Heart right ventricle (tissue), 16 donors: Measurements from ENCODE around the gene SLC35B2. TPM values are rescaled to one million over a fixed set of nuclear protein-coding genes. Genes with fewer than 3 reads are reported as not detected.
A peak's percentile ranks its signal among the peaks of the same experiment; 100 is the strongest.

Experiments used
- ATAC-seq, 8 donors: fragments of 200-7000 bp; cut with Tn5 transposase; one replicate each; pipeline ENCODE4 v1.9.1; 2020; ENCODE audit warnings: mild to moderate bottlenecking in 8 of 8, moderate library complexity in 8 of 8, moderate number of reproducible peaks in 1 of 8
- DNase-seq, 2 donors: peaks; one replicate each; pipeline ENCODE4 v3.0.0-alpha.2; 2020
- H3K27ac ChIP-seq, 10 donors: fragments of 200-600 bp; sonication (generic) in 2 of 10; one replicate each; pipeline versions ENCODE4 v1.5.0 to v1.8.0; 2020 to 2022; ENCODE audit warnings: mild to moderate bottlenecking in 3 of 10
- H3K27me3 ChIP-seq, 7 donors: fragments of 200-600 bp; one replicate each; pipeline ENCODE4 v1.8.0; 2021 to 2022; ENCODE audit warnings: mild to moderate bottlenecking in 2 of 7
- H3K36me3 ChIP-seq, 9 donors: fragments of 200-600 bp; sonication (generic) in 1 of 9; one replicate each; pipeline versions ENCODE4 v1.5.0 to v1.8.0; 2020 to 2022; ENCODE audit warnings: mild to moderate bottlenecking in 2 of 9
- H3K4me1 ChIP-seq, 9 donors: fragments of 200-600 bp; sonication (generic) in 1 of 9; one replicate each; pipeline versions ENCODE4 v1.5.0 to v1.8.0; 2020 to 2022; ENCODE audit warnings: mild to moderate bottlenecking in 4 of 9
- H3K4me3 ChIP-seq, 10 donors: fragments of 200-600 bp; sonication (generic) in 2 of 10; one replicate each; pipeline versions ENCODE4 v1.5.0 to v1.8.0; 2020 to 2022; ENCODE audit warnings: mild to moderate bottlenecking in 7 of 10, moderate library complexity in 2 of 10
- H3K9me3 ChIP-seq, 11 donors: fragments of 200-600 bp in 10 of 11; sonication (generic) in 2 of 11; one replicate each; pipeline versions ENCODE4 v1.5.0 to v1.8.0; 2013 to 2022; ENCODE audit warnings: mild to moderate bottlenecking in 2 of 11, control low read depth in 1 of 11, moderate library complexity in 1 of 11
- WGBS, 2 donors: extraction: QIAGEN DNeasy Blood & Tissue Kit; methylation state at CpG; one replicate each; pipeline ENCODE4 v1.1.7; 2013; ENCODE audit warnings: inconsistent platforms in 1 of 2; 5-methylcytosine and 5-hydroxymethylcytosine counted together
- intact Hi-C, 10 donors: fragments of 100-400 bp; cut with DNase I; formaldehyde crosslinking; loops; one replicate each; pipeline versions ENCODE4 v1.11.1 to v1.14.2; 2022
- polyA plus RNA-seq, 2 donors: library from polyadenylated mRNA; stranded (reverse); fragments of 200-250 nt; gene quantifications; one replicate each; pipeline ENCODE4 v1.2.3, GENCODE V29; 2013
- total RNA-seq, 10 donors: library from RNA; stranded (reverse); fragmentation: NEBNext Ultra II Directional in 3 of 10; extraction: Animal tissue kit (Norgen Biotek cat#: 25700) in 3 of 10; gene quantifications; one replicate each; pipeline versions ENCODE4 v1.2.1 to v1.2.4, GENCODE V29; 2021 to 2023
- TF ChIP-seq, protein P1 (sequence below), 9 donors: fragments of 200-600 bp; sonication (generic) in 2 of 9; IDR thresholded peaks; one replicate each; pipeline versions ENCODE4 v1.5.0 to v1.8.0; 2021 to 2022; ENCODE audit warnings: antibody characterized with exemption in 9 of 9, mild to moderate bottlenecking in 5 of 9, moderate library complexity in 1 of 9
- donor health status: Arrhythmogenic right ventricular cardiomyopathy.
- donor health status: ischemic (EF 13 %, LVEDD 7.1; RV severe dilation, severe dysfunction).
- donor health status: healthy with polysubstance abuse.
- donor health status: DM: no; HTN: yes; CAD: no.
- donor health status: DM: no; HTN: no; CAD: no.
- donor health status: ischemic (EF 25% LVEDD 6.9; RV normal size, moderate dysfunction).
- donor health status: ischemic (EF 25% LVEDD 5.7; RV mildly dilated, moderate dysfunction).
- donor health status: healthy.
- donor health status: DM: yes; HTN: yes; CAD: no.
- donor health status: Ischemic cardiomyopathy.
- donor health status: ischemic (EF 35%, LVEDD 5.7; RV mildly dilated, moderate dysfunction).
- donor health status: nonischemic (EF 11% LVEDD 7.7; RV severe dilation, severe dysfunction).
- donor health status: DM: yes; HTN: yes; CAD: no.
- donor health status: PGD.
- donor health status: ischemic (EF 29% LVEDD 5.4; RV normal size, mild dysfunction).
- donor health status: nonischemic (EF 23%, LVEDD 6.1; RV moderate dilation, normal function).

SLC35B2 gene
- total and polyA plus RNA-seq, 12 donors: 9.1 to 29.8 (median 23.7) TPM

DNA sequence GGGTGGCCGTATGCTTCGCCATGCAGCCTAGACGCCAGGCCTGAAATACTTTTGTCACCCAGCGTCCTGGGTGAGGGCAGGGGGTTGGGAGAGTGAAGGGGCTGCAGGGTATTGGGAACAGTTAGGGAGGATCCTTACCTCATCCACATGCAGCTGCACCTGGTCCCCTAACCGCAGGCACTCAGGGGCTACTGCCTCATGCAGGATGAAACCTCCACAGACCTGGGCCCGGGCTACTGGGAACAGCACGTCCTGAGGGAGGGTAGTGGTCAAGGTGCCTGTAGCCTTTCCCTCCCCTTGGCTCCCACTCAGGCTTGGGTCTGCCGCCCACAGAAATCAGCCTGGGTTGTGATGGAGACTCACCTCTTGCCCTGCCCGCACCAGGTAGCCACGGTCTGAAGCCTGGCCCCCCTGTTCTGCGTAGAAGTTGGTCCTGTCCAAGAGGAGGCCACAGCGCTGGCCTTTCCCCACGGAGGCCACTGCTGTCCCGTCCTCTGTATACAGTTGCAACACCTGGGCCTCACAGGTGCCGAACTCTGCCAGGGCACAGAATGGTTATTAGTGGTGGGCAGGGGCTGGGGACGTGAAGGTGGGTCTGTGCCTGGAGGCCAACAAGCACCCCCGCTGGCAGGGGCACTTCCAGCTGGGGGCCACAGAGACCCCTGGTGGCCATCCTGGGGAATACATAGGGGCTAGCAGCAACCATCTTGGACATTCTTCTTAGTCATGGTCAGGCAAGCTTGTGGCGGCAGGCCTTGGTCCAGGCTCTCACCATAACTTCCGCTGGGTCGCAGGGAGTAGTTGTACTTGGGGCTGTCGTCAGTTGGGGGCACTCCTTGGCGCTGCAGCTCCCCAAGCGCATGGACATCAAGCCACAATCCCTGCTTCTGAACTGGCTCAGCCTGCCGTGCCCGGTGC, 47.2 kb upstream of the SLC35B2 start:
- H3K36me3 ChIP-seq: peaks cover 0 to 97% (median 68%) of the 10 kb centered on the region in 9 donors
- no peak overlapping the region for H3K4me3 ChIP-seq
- no peaks in the 10 kb centered on the region for H3K9me3 ChIP-seq
- ATAC-seq (peak in 3 of 8 donors; percentile 21 to 29 (median 28)), DNase-seq (no peak)
- no peak overlapping the region for H3K27ac ChIP-seq
- TF ChIP-seq, protein P1, sequence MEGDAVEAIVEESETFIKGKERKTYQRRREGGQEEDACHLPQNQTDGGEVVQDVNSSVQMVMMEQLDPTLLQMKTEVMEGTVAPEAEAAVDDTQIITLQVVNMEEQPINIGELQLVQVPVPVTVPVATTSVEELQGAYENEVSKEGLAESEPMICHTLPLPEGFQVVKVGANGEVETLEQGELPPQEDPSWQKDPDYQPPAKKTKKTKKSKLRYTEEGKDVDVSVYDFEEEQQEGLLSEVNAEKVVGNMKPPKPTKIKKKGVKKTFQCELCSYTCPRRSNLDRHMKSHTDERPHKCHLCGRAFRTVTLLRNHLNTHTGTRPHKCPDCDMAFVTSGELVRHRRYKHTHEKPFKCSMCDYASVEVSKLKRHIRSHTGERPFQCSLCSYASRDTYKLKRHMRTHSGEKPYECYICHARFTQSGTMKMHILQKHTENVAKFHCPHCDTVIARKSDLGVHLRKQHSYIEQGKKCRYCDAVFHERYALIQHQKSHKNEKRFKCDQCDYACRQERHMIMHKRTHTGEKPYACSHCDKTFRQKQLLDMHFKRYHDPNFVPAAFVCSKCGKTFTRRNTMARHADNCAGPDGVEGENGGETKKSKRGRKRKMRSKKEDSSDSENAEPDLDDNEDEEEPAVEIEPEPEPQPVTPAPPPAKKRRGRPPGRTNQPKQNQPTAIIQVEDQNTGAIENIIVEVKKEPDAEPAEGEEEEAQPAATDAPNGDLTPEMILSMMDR (IDR thresholded peaks at IDR 0.05): peak; percentile 54 to 82 (median 64)
- peaks cover 0 to 9% (median 3%) of the 10 kb centered on the region in 9 donors for H3K4me1 ChIP-seq
- no peaks in the 10 kb centered on the region for H3K27me3 ChIP-seq
- intact Hi-C loops: loop anchor here in 2 of 10 donors (5.0 kb wide), 1 partner anchor 37 kb away; the partner anchor contains the start of gene NFKBIE (in 2 of the 2)
- 86 to 87% methylated on average over 25 of the region's 25 CpGs for WGBS, 2 donors

DNA sequence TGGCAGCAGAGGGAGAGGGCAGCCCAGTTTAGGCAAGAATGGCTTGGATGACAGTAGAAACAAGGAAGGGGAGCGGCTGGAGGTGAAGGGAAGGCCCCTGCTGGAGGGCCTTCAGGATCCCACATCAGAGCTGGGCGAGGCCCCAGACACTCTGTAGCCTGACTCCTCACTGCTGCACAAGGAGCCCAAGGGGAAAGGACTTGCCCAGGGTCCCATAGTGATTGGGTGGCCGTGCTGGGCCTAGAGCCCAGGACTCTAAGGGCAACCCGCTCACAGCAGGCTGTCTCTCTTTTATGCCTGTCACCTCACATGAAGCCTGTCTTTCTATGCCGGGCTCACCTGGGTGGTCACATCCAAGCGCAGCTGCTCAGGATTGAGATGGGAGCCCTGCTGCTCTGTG, 46.5 kb upstream of the SLC35B2 start:
- 98 to 100% methylated on average over 5 to 6 of the region's 6 CpGs for WGBS, 2 donors
- ATAC-seq: no peak
- intact Hi-C loops: loop anchor here in 1 of 10 donors (5.0 kb wide), 1 partner anchor 37 kb away; the partner anchor contains the start of gene NFKBIE
- peaks cover 0 to 5% (median 0%) of the 10 kb centered on the region in 9 donors for H3K4me1 ChIP-seq
- H3K27me3 ChIP-seq: no peaks in the 10 kb centered on the region
- no peaks in the 10 kb centered on the region for H3K9me3 ChIP-seq
- TF ChIP-seq, protein P1 (IDR thresholded peaks at IDR 0.05): no peak
- no peak for DNase-seq
- H3K4me3 ChIP-seq: no peak overlapping the region
- H3K27ac ChIP-seq: no peak overlapping the region
- H3K36me3 ChIP-seq: peaks cover 0 to 90% (median 62%) of the 10 kb centered on the region in 9 donors

DNA sequence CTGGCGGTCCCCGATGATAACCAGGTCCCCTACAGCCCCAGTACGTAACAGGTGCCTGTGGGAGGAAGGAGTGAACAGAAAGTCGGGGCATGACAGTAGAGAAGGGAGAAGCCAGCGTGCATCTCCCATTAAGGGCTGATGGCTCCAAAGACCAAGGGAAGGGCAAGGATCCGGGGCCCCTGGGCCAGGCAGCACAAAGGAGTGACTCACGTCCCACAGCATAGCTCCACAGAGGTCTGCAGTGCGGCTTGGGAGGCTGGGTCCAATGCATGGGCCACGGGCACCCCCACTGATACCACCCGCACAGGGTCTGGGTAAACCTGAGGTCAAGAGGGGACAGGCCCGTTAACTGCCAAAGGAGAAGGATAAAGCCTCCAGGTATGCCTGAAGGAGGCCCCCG, 45.5 kb upstream of the SLC35B2 start:
- ATAC-seq (no peak), DNase-seq (no peak)
- H3K4me1 ChIP-seq: peaks cover 0 to 4% (median 3%) of the 10 kb centered on the region in 9 donors
- WGBS, 2 donors: 92 to 97% methylated on average over 12 of the region's 12 CpGs
- no peaks in the 10 kb centered on the region for H3K9me3 ChIP-seq
- H3K4me3 ChIP-seq: no peak overlapping the region
- intact Hi-C loops: loop anchor here in 1 of 10 donors (5.0 kb wide), 1 partner anchor 36 kb away; the partner anchor contains the start of gene NFKBIE
- peaks cover 0 to 80% (median 59%) of the 10 kb centered on the region in 9 donors for H3K36me3 ChIP-seq
- TF ChIP-seq, protein P1 (IDR thresholded peaks at IDR 0.05): no peak
- no peak overlapping the region for H3K27ac ChIP-seq
- H3K27me3 ChIP-seq: peaks cover 0 to 6% (median 0%) of the 10 kb centered on the region in 7 donors

DNA sequence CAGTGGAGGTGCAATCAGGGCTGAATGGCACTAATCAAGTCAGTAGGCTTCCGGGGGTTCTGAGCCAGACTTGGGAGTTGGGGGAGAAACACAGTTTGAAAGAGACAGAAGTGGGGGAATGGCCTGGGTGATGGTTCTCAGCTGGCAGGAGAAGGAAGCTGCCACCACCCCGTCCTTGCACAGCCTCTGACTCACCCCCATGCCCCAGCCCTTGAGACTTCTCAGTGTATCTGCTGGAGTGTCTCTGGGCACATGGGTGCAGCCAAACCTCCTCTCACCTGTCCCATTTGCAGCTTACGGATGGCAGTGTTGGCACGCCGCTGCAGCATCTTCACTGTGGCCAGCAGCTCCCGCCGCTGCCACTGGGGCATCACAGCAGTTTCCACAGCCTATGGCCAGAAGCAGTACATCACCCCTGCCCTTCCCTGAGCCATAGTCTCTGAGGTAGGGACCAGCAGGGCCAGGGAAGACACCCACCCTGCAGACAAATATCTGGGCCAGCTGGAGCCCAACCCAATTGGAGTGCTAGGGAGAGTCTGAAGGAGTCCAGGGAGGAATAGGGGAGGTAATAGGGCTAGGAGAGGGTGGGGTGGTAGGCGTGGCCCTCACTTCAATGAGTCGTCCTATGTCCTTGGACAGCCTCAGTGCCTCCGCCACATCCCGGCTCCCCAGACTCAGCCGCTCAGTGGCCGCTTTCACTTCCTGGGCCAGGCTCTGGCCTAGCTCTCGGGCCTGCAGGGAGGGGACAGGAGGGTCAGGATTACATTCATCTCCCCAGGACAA, 44.6 kb upstream of the SLC35B2 start:
- intact Hi-C loops: loop anchor here in 1 of 10 donors (5.0 kb wide), 1 partner anchor 35 kb away; the partner anchor contains the start of gene NFKBIE
- WGBS, 2 donors: 92 to 95% methylated on average over 14 of the region's 14 CpGs
- H3K9me3 ChIP-seq: no peaks in the 10 kb centered on the region
- H3K4me3 ChIP-seq: no peak overlapping the region
- H3K36me3 ChIP-seq: peaks cover 0 to 71% (median 51%) of the 10 kb centered on the region in 9 donors
- H3K4me1 ChIP-seq: peaks cover 2 to 13% (median 12%) of the 10 kb centered on the region in 9 donors
- TF ChIP-seq, protein P1 (IDR thresholded peaks at IDR 0.05): no peak
- peaks cover 0 to 15% (median 7%) of the 10 kb centered on the region in 7 donors for H3K27me3 ChIP-seq
- DNase-seq (no peak), ATAC-seq (no peak)
- H3K27ac ChIP-seq: no peak overlapping the region
